ENCODE measurements around the gene THADA.

THADA gene

DNA sequence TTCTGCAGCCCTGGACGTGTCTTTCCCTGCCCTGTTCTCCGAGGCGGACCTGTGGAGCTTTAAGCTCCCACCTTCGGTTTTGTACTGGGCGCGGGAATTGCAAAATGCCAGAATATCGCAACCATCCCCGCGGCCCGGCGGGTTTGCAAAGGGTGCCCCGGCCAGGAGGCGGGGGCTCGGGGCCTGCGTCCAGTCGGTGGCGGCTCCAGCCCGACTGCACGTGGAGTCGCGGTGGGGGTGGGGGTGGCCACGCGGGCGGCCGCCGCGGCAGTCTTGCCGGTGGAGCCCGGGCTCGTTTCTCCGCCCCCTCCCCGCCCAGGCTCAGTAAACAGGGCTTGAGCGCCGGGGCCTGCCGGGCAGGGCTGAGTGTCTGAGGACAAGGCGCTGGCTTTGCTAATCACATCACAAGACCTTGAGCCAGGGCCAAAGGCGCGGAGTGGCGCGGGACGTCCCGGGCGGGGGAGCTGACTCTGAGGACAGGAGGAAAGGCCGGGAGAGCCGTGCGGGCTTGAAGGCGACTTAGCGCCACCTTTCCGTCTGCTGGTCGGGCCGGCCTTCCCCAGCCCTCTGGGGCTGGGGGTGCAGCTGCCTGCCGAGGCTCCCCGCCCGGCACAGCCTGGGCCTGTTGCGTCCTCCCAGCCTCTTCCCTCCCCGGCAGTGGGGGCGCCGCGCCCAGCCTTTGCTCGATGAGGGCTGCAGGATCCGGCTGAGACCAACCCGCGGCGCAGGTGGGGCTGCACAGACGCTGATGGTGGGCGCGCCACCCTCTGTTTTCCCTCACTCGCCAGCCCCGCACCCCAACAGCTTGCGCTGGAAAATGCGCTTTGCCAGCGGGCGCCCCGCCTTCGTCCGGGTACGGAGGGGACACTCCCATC lies 368.6 kb downstream of the THADA start:
- peak in 1 of 2 donors; percentile 47 for DNase-seq (ENCODE audit: extremely low read depth in 1 of 2, low read depth in 1 of 2)

DNA sequence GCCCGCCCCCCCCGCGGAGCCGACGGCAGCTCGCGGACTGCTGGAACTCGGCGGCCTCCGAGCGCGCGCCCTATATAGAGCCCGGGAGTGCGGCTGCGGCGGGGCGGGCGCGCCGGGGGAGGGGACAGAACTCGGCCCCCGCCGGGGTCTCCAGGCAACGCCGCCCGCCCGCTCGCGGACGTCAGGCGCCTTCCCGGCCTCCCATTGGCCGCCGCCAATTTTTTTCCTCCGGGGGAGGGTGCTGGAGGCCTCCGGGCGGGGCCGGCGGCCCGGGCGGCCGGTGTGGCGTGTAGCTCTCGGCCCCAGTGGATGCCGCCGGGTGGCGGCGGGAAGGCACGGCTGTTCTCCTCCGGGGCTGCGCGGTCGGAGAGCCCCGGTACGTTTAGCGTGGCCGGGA lies 369.3 kb downstream of the THADA start, which contains the start of gene ZFP36L2:
TSS of gene ZFP36L2 (minus strand) at position 49 of the 397 bp plus-strand sequence. CDS start 291 bp downstream, outside the sequence.
- DNase-seq (ENCODE audit: extremely low read depth in 1 of 2, low read depth in 1 of 2), result peak; percentile 88 to 97

DNA sequence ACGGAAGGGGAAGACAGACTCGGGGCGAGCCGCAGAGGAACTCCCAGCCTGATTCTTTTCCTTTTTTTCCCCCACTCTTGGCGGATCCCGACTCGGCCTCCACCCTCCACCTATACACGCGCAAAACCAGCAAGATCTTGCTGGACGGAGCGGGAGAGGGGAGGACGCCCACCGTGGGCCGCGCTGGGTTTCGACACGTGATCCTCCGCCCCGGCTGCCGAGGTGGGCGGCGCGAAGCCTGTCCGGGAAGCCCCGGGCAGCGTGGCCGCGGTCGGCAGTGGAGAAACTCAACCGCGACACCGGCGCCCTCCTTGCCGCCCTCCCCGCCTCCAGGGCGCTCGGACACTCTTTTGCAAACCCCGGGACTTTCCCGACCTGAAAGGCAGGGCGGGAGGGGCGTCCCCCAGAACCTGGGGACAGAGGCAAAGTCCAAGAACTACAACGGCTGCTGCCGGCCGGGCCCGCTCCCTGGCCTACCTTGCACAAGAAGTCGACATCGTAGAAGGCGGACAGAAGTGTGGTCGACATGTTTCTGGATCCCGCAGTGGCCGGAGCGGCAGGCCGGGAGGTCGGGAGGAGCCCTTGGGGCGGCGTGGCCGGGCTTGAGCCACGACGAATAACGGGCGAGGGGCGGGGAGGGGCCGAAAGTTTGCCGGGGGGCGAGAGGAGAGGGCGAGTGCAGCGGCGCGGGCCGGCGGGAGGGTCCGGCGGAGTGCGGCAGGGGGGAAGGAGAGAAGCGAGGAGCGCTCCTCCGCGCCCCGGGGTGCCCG lies 369.9 kb downstream of the THADA start:
- DNase-seq (ENCODE audit: extremely low read depth in 1 of 2, low read depth in 1 of 2), result peak in 1 of 2 donors; percentile 47

DNA sequence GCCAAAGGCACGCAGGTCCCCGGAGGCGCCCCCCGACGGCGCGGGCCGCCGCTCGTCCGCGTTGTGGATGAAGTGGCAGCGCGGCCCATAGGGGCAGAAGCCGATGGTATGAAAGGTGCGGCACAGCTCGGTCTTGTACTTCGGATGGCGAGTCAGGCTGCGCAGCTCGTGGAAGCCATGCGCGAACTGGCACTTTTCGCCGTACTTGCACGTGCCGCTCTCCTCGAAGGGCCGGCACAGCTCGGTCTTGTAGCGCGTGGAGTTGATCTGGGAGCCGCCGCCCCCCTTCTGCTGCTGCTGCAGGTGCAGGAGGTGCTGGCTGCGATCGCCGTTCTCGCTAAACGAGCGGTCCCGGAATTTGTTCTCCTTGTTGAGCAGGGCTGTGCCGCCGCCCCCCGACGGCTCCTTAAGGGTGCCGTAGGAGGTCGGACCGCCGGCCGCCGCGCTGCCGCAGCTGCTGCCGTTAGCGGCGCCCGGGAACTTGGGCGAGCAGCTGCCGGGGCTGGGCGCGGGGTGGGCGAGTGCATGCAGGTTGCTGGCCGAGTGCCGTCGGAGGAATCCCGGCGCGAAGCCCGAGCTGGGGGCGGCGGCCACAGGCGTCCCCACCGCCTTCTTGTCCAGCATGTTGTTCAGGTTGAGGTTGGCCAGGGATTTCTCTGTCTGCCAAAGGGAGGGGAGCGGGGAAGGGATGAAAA lies 370.6 kb downstream of the THADA start:
- DNase-seq (ENCODE audit: extremely low read depth in 1 of 2, low read depth in 1 of 2), result peak in 1 of 2 donors; percentile 54

DNA sequence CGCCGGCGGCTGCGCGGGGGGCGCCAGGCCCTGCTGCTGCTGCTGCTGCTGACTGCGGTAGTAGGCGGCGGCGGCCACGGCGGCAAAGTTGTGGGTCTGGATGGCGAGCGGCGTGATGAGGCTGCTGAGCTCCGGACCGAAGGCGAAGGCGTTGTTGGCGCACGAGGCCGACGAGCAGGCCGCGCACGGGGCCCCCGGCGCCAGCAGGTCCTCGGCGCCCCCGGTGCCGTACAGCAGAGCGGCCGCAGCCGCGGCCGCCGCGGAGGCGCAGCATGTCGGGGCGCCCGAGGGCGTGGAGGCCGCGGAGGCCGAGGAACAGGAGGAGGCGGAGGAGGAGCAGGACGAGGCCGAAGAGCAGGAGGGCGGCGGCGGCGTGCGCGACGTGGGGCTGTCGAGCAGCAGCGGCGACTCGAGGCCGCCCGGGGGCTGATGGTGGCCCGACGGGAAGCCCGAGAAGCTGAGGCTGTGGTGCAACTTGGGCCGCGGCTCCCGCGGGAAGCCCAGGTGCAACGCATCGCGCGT lies 371.2 kb downstream of the THADA start:
- DNase-seq (ENCODE audit: extremely low read depth in 1 of 2, low read depth in 1 of 2), result peak in 1 of 2 donors; percentile 28

DNA sequence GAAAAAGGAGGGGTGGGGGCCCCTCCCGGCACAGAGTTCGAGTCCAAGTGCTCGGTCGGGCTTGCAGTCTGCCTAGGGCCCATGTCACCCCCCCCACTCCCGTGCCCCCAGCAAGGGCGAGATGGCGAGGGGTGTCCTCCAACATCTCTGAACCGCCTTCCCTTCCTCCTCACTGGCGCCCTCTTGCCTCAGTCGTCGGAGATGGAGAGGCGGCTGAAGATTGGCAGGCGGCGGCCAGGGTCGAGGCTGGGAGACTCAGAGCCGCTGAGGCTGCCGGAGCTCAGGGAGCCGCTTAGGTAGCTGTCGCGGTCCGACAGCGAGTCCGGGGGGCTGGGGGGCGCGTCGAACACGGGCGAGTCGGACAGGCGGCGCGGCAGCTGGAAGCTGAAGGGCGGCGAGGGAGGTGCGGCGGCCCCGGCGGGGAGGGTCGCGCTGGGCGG lies 371.7 kb downstream of the THADA start:
- DNase-seq (ENCODE audit: extremely low read depth in 1 of 2, low read depth in 1 of 2), result peak in 1 of 2 donors; percentile 59

DNA sequence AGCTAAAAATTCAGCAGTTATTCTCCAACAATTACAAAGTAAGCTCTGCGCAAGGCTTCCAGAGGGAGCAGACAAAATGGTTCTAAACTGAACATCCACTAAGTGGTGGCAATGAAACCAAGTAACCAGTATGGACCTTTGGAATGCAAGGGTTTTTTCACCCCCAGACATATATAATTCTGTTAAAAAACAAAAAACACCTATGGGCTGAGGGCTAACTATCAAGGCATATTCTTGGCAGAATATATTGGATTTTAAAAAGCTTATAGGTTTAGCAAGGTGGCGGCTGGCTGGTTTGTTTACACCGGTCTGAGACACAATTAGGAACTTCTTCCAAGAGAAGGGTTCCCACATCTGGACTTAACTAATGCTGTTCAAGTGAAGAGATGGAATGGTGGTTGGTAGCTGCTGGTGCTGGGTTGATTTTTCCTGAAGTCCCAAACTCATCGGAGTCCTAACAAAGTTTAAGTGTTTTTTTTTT lies 372.3 kb downstream of the THADA start:
- DNase-seq (ENCODE audit: extremely low read depth in 1 of 2, low read depth in 1 of 2), result no peak

DNA sequence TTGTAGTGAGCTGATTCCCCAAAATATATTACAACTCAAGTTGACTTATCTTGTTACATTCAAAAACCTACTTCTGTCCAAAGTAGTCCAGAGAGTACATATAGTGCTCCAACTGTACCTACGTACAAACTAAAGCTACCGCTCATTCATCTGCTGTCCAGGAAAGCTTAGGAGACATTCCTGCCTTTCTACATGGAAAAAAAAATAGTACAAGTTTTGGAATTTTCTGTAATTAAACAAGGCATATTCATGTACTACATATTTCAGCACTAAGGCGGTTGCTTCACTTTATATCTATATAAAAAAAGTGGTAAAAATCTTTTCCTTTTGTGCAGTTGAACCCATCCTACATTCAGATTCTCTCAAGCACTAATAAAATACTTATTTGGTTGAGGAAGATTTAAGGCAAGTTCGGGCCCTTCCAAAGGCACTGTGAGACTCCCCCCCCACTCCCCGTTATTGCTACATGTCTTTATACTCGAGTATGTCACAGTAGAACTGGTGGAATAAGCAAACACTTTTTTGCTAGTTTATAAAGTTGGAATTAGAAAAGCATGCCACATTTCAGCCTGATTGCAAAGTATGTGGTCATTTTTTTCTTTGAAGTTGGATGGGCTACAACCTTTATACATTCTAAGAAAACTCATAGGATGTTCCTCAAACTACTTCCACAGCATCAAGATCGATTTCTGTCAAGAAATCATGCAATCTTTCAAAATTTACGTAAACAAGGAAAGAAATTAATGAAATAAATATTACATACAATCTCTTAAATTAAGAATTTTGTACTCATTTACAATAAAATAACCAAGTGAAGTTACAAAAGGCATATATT lies 373.1 kb downstream of the THADA start:
- DNase-seq (ENCODE audit: extremely low read depth in 1 of 2, low read depth in 1 of 2), result no peak

DNA sequence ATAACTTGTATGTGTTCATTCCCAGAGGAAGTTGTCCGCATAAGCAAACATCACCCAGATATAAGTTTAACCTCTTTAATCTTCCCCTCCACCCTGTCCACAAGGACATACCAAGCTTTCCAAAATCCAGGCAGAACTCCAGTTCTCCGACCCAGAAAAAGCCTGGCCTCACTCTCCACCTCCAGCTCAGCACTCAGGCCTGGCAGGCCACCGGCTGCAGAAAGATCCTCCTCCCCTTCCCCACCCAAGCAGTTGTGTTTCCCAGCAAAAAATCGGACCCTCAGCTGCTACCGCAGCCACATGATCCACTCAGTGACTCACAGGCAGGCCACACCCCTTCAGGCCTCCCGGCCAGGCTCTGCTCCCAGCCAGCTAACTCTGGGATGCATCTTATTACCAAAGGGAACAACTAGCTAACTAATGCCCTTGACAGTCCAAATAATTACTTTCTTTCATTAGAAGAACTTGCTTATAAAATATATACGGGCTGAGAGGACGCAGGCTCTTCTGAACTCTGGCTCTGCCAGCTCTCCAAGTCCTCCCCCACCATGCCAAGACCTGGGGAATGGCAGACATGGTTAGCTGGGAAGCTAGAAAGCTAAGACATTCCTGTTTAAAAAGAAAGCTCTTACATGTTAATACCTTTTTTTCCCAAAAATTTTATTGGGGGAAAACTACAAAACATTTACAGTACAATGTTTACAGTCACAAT lies 373.9 kb downstream of the THADA start:
- DNase-seq (ENCODE audit: extremely low read depth in 1 of 2, low read depth in 1 of 2), result peak in 1 of 2 donors; percentile 41

DNA sequence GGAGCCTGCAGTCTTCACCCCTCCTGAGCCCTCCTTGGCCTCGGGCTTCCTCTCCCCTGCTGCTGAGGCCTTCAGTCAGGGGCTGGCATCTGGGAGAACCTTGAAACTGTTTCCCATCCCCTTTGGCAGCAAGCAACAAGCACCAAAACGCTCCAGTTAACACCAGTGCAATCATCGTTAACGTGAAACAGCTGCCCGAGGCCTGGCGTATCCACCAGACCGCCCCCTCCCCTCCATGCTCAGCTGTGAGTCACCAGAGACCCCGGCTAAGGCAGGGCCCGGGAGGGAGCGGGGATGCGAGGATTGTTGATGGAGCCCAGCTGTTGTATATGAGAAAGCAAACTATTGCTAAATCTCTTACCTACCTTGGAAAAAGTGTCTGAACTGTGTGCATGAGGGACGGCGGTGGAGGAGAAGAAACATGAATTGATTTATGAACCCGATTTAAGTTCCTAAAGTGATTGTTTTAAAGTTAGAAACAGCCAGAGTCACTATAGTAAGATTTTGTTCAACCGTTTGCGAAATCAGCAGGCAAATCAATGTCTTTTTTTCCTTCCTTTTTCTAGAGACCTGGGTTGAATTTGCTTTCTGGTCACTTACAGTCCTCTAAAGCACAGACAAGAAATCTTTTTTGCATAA lies 374.6 kb downstream of the THADA start:
- DNase-seq (ENCODE audit: extremely low read depth in 1 of 2, low read depth in 1 of 2), result no peak

DNA sequence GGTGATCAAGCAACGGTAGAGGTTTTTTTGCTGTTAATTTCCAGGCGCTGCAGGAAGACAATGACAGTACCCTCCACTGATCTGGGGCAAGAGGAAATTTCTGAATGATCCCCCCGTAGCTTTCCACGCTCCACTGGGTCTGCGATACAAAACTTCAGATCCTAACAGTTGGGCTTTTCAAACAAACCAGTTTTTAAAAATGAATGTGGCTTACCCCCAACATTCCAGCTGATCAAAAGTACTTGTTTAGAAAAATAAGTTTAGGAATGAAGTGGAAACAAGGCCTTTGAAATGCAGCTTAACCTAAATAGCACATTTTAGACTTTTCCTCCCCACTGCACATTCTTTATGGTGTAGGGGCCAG lies 375.1 kb downstream of the THADA start:
- DNase-seq (ENCODE audit: extremely low read depth in 1 of 2, low read depth in 1 of 2), result no peak

DNA sequence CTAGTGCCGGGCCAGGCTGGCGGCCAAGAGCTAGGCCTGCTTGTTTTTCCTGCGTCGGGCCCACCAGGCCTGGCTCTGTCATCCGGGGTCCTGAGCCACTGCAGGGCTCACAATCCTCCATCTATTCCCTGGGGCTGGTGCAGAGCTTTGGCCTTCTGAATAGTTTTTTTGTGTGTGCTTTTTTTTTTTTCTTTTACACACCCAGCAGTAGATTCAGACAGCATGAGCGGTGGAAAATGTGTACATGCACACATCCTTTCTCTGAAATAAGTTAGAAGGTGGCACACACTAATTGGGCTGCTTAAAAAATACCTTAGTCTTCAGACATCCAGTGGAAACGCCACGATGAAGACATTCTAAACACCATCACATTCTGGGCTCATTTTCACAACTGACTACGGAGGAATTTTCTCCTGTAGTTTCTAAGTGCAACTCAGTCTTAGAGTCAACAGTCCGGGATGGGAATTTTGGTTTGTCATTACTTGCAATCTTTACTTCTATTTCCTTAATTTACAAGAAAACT lies 375.5 kb downstream of the THADA start:
- DNase-seq (ENCODE audit: extremely low read depth in 1 of 2, low read depth in 1 of 2), result no peak

DNA sequence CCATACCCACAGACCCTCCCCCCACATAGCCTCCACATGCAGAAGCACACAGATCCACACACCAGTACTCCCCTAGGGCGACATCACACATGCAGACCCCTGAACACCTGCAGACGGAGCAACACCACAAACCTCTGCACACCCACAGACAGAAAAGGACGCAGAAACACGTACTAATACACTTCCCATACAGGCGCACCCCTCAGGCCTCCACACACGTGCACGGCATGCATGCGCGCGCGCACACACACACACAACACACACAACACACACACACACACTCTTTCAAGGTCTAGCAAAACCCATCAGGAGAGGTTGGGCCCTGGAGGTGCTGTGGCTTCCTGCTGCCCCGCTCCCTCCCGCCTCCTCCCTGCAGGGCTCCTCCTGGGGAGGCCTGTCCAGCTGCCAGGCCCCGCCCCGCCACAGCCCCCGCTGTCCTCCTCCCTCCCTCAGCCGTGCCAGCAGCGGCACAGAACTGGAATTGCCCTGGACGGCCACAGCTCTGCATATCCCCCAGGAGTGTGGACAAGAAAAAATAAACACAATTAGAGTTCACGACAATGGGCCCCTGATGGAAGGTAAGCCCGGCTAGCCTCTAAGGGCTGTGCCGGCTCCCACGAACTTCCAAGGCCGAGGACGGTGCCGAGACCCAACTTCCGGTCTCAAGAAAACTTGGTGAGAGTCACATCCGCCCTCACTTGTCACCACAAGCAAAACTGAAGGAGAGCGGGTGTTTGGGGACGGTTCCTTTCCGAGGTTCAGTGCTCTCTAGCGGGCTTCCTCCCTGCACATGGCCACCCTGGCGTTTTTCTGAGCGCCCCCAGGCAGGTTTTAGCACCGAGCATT lies 376.2 kb downstream of the THADA start:
- peak; percentile 60 to 63 for DNase-seq (ENCODE audit: extremely low read depth in 1 of 2, low read depth in 1 of 2)

DNA sequence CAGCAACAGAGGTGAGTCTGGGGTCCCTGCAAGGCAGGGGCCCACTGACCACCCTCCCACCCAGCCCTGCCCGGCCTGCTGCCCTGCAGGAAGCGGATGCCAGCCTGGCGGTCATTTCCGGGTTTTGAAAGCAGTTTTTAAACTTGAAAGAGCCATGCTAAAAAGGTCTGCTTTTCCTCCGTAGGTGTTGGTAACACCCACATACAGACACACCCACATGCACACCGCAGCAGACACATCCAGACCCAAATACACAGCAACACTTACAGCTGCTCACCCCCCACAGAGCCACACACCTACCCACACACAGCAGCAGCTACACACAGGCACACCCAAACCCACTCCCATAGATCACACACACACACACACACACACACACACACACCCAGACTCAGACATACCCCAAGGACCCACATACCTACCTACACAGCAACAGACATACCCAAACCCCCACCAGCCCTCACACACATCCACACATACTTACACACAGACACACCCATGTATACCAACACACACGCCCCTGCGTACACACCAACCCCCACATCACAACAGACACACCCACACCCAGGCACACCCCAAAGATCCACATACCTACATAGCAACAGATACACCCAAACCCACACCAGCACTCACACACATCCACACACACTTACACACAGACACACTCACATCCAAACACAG lies 377.0 kb downstream of the THADA start:
- peak; percentile 58 to 66 for DNase-seq (ENCODE audit: extremely low read depth in 1 of 2, low read depth in 1 of 2)

DNA sequence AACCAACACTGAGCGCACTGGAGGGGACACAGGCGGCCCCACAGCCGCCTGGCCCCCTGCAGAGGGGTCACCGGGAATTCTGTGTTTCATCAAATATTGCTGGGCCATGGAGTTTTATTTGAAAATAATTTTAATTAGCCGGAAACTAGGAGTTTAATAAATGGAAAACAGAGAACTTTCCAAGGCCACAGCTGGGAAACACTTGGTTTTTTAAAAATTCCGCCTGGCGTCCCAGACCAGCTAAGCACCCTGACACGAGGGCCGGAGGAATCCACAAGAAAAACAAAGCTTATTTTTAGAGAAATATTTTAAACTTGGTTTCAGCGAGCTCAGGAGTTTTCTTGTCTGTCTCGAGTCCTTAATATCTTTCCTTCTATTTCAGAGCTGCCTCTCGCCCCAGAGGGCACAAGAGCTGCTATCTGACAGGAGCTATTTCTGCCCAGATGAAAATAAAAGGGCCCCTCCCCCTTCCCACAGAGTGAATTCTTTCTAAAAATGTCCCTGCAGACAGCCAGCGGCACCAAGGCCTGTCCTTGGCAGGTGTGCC lies 377.6 kb downstream of the THADA start:
- no peak for DNase-seq (ENCODE audit: extremely low read depth in 1 of 2, low read depth in 1 of 2)

DNA sequence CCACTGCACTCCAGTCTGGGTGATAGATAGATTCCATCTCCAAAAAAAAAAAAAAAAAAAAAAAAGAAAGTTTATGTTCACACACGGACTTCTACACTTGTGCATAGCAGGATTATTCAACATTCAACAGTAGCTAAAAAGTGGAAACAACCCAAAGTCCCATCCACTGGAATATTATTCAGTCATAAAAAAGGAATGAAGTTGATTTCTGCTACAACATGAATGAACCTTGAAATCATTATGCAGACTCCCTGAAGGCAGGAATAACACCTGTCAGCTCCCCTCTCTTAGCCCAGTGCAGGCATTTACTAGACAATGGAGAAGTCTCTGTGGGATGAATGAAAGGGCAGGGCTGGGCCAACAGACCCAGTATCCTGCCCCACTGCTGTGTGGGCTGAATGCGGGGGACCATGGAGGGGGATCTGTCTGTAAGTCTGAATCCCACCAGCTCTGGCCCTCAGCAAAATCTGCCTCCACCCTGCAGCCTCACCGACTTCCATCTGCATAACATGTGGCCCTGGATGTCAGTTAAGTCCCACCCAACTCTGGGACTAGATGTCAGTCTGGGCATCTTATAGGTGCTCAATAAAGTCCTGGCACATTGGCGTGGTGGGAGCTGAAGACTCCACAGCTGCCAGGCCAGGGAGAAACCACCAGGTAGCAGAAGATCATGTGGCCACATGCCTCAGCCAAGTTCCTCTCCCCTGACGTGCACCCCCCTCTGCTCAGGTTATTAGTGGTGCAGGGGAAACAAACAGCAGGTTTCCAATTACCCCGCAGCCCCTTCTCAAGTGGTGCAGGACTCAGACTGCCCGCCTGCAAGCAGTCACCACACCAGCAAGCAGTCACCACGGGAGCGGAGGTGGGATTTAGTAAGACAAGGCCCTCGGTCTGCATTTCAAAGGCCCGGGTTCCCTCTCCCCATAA lies 378.3 kb downstream of the THADA start:
- DNase-seq (ENCODE audit: extremely low read depth in 1 of 2, low read depth in 1 of 2), result no peak

Measured in activated CD8-positive, alpha-beta memory T cell treated with anti-CD3 and anti-CD28 coated beads for 1 hour (primary cell).